Measurements from ENCODE around the gene CMC4. TPM values are rescaled to one million over a fixed set of nuclear protein-coding genes. Genes with fewer than 3 reads are reported as not detected.

Gene CMC4
- total RNA-seq, 1 experiment from 2014 or later: 31.9 TPM

- intact Hi-C loops (cut with micrococcal nuclease): loop anchor here (1.0 to 2.0 kb wide), 3 partner anchors 31 to 45 kb away; partner anchors contain the start of genes BRCC3, CMC4 and MTCP1
- H3F3A ChIP-seq (ENCODE audit: low read length, unreplicated experiment): no peaks in the 10 kb centered on the region
- no peaks in the 10 kb centered on the region for H3K27me3 ChIP-seq (ENCODE audit: low read length)
- H4K20me1 ChIP-seq (ENCODE audit: low read length): peaks cover 10% of the 10 kb centered on the region
- H3K4me3 ChIP-seq (ENCODE audit: low read length): peak overlapping the region; percentile 77
- ChIA-PET POLR2A (ENCODE audit: unreplicated experiment) (interaction anchor here (0.7 kb wide), 1 partner anchor 39 kb away, joined by 4 read pairs; no protein-coding TSS in a partner anchor), CTCF (interaction anchor here (1.0 kb wide), 1 partner anchor 23 kb away, joined by 3 read pairs; no protein-coding TSS in a partner anchor)
- no peaks in the 10 kb centered on the region for H3K36me3 ChIP-seq (ENCODE audit: low read depth, low read length)
- H3K9ac ChIP-seq (ENCODE audit: low read length): peak overlapping the region; percentile 94
- DNase-seq (no peak), ATAC-seq (peak; percentile 77)
- H3K79me2 ChIP-seq (ENCODE audit: low read length): peaks cover 41% of the 10 kb centered on the region
- BruUV-seq (replicated peaks): no TSS peak
- no peaks in the 10 kb centered on the region for H3K9me3 ChIP-seq (ENCODE audit: low read length)
- H3K9me2 ChIP-seq (replicated peaks; ENCODE audit: low read length): no peaks in the 10 kb centered on the region
- H2AFZ ChIP-seq (ENCODE audit: low read length): peak overlapping the region; percentile 43
- H3K4me2 ChIP-seq (ENCODE audit: low read length): peak overlapping the region; percentile 83
- no peak for TF ChIP-seq EZH2 (IDR thresholded peaks at IDR 0.05; ENCODE audit: low read length, unreplicated experiment)
- no peak for TF ChIP-seq CTCF (conservative IDR thresholded peaks at IDR 0.05; ENCODE audit: low read depth, low read length)
- no peak for TF ChIP-seq EZH2phosphoT487 (IDR thresholded peaks at IDR 0.05; ENCODE audit: borderline replicate concordance, low read length)
- peak overlapping the region; percentile 90 for H3K27ac ChIP-seq (ENCODE audit: low read length)
- H3K4me1 ChIP-seq (ENCODE audit: insufficient read depth, low read length): peaks cover 13% of the 10 kb centered on the region
These were observed 44.6 kb downstream of the CMC4 start for GRCh38 chrX:155026420-155026726.

GRCh38 chrX:155023907-155024833 is 46.8 kb downstream of the CMC4 start:
- ChIA-PET POLR2A (ENCODE audit: unreplicated experiment) (no interaction called here), CTCF (no interaction called here)
- no peak overlapping the region for H3K9ac ChIP-seq (ENCODE audit: low read length)
- TF ChIP-seq EZH2 (IDR thresholded peaks at IDR 0.05; ENCODE audit: low read length, unreplicated experiment) (no peak), CTCF (conservative IDR thresholded peaks at IDR 0.05; ENCODE audit: low read depth, low read length) (no peak), EZH2phosphoT487 (IDR thresholded peaks at IDR 0.05; ENCODE audit: borderline replicate concordance, low read length) (no peak)
- no peak overlapping the region for H3K4me2 ChIP-seq (ENCODE audit: low read length)
- H3K27ac ChIP-seq (ENCODE audit: low read length): no peak overlapping the region
- H3K9me2 ChIP-seq (replicated peaks; ENCODE audit: low read length): no peaks in the 10 kb centered on the region
- H3K9me3 ChIP-seq (ENCODE audit: low read length): no peaks in the 10 kb centered on the region
- no TSS peak for BruUV-seq (replicated peaks)
- H3K79me2 ChIP-seq (ENCODE audit: low read length): peaks cover 20% of the 10 kb centered on the region
- no peaks in the 10 kb centered on the region for H3K27me3 ChIP-seq (ENCODE audit: low read length)
- DNase-seq (no peak), ATAC-seq (no peak)
- H3F3A ChIP-seq (ENCODE audit: low read length, unreplicated experiment): no peaks in the 10 kb centered on the region
- H3K4me1 ChIP-seq (ENCODE audit: insufficient read depth, low read length): peaks cover 12% of the 10 kb centered on the region
- no peak overlapping the region for H2AFZ ChIP-seq (ENCODE audit: low read length)
- no peaks in the 10 kb centered on the region for H3K36me3 ChIP-seq (ENCODE audit: low read depth, low read length)
- intact Hi-C loops (cut with micrococcal nuclease): no loop called here
- peaks cover 10% of the 10 kb centered on the region for H4K20me1 ChIP-seq (ENCODE audit: low read length)
- H3K4me3 ChIP-seq (ENCODE audit: low read length): no peak overlapping the region

- Histone ChIP-seq H3K27me3 (ENCODE audit: low read length) (no peaks in the 10 kb centered on the region), H3K9me2 (replicated peaks; ENCODE audit: low read length) (no peaks in the 10 kb centered on the region), H3F3A (ENCODE audit: low read length, unreplicated experiment) (no peaks in the 10 kb centered on the region), H2AFZ (ENCODE audit: low read length) (no peak within 1 kb of the TSS), H3K79me2 (ENCODE audit: low read length) (peaks cover 4% of the 10 kb centered on the region), H3K27ac (ENCODE audit: low read length) (no peak within 1 kb of the TSS), H3K9ac (ENCODE audit: low read length) (no peak within 1 kb of the TSS), H3K4me1 (ENCODE audit: insufficient read depth, low read length) (no peaks in the 10 kb centered on the region), H4K20me1 (ENCODE audit: low read length) (no peaks in the 10 kb centered on the region), H3K9me3 (ENCODE audit: low read length) (no peaks in the 10 kb centered on the region), H3K36me3 (ENCODE audit: low read depth, low read length) (no peaks in the 10 kb centered on the region), H3K4me2 (ENCODE audit: low read length) (no peak within 1 kb of the TSS), H3K4me3 (ENCODE audit: low read length) (no peak within 1 kb of the TSS)
- ATAC-seq (no peak), DNase-seq (no peak)
- TF ChIP-seq EZH2 (IDR thresholded peaks at IDR 0.05; ENCODE audit: low read length, unreplicated experiment) (no peak), EZH2phosphoT487 (IDR thresholded peaks at IDR 0.05; ENCODE audit: borderline replicate concordance, low read length) (no peak), CTCF (conservative IDR thresholded peaks at IDR 0.05; ENCODE audit: low read depth, low read length) (no peak)
- ChIA-PET POLR2A (ENCODE audit: unreplicated experiment) (no interaction called here), CTCF (no interaction called here)
- intact Hi-C loops (cut with micrococcal nuclease): no loop called here
- BruUV-seq (replicated peaks): no TSS peak
These were observed 48.4 kb downstream of the CMC4 start, which contains the start of gene F8 for GRCh38 chrX:155022585-155022984. Gene F8, minus strand, starts transcription at chrX:155022723. Its CDS starts 171 bp downstream, at chrX:155022552.
